ENCODE data around the gene SP2. TPM values are rescaled to one million over a fixed set of nuclear protein-coding genes. Genes with fewer than 3 reads are reported as not detected.

The SP2 gene
- total and polyA plus RNA-seq, 2 of the 8 experiments (the other 6 are each of a cell fraction or from before 2014, with no cell fraction given), result 5.6 to 13.8 TPM

DNA sequence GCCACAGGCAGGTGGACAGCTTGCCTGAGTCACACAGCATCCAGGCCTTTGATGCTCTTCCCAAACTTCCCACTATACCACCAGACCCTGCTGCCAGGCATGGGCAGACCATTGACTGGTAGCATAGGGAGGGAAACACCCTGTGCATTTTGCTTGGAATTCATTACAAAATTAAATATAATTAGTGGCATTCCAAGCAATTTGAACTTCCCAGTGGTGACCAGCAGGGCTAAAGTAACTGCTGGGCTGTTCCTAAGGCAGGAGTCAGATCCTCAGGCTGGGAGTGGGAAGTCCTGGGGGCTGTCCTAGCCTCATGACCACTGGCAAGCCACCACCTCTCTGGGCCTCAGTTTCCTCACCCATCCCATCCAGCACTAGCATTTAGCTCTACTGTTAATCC lies 57.9 kb downstream of the SP2 start:
- H3K23ac ChIP-seq (ENCODE audit: insufficient read length), result no peak overlapping the region
- H2BK15ac ChIP-seq (ENCODE audit: low read length), result no peak overlapping the region
- H3K9me3 ChIP-seq (ENCODE audit: insufficient read depth in 2 of 2, low read depth in 1 of 2, low read length in 1 of 2), result no peaks in the 10 kb centered on the region
- no peaks in the 10 kb centered on the region for H3K79me1 ChIP-seq (ENCODE audit: low read depth, low read length)
- H3K9ac ChIP-seq (replicated peaks in 1 of 4; ENCODE audit: extremely low read depth in 1 of 4, low read depth in 3 of 4, low read length in 3 of 4), result no peak overlapping the region; a peak in 1 of 7 replicates
- POLR2A ChIA-PET (ENCODE audit: partially characterized antibody), result interaction anchor here (0.5 to 1.7 kb wide), 4 partner anchors 12 to 95 kb away, joined by 3 to 5 read pairs (median 3); partner anchors contain the start of genes NFE2L1 and PNPO
- no peaks in the 10 kb centered on the region for H3K79me2 ChIP-seq (ENCODE audit: control insufficient read depth in 1 of 2, insufficient read depth in 2 of 2, low read length in 2 of 2)
- no peak overlapping the region for H2AK5ac ChIP-seq (ENCODE audit: low read depth, low read length)
- no peak overlapping the region for H3K18ac ChIP-seq (ENCODE audit: extremely low read depth, low read length)
- no peak overlapping the region for H2AFZ ChIP-seq (ENCODE audit: low read length)
- DNase-seq (ENCODE audit: low read depth in 1 of 2, low spot score in 2 of 2) (no peak), FAIRE-seq (no peak)
- TF ChIP-seq, protein P1, sequence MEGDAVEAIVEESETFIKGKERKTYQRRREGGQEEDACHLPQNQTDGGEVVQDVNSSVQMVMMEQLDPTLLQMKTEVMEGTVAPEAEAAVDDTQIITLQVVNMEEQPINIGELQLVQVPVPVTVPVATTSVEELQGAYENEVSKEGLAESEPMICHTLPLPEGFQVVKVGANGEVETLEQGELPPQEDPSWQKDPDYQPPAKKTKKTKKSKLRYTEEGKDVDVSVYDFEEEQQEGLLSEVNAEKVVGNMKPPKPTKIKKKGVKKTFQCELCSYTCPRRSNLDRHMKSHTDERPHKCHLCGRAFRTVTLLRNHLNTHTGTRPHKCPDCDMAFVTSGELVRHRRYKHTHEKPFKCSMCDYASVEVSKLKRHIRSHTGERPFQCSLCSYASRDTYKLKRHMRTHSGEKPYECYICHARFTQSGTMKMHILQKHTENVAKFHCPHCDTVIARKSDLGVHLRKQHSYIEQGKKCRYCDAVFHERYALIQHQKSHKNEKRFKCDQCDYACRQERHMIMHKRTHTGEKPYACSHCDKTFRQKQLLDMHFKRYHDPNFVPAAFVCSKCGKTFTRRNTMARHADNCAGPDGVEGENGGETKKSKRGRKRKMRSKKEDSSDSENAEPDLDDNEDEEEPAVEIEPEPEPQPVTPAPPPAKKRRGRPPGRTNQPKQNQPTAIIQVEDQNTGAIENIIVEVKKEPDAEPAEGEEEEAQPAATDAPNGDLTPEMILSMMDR (IDR thresholded peaks at IDR 0.05; ENCODE audit: control extremely low read depth in 1 of 3, insufficient read depth in 1 of 3, low read depth in 1 of 3, low read length in 3 of 3), result 0 out of 4 replicates have a peak, but pooled peaks of 1 of the 3 experiments have one; percentile 2
- TF ChIP-seq CBX5 (IDR thresholded peaks at IDR 0.05; ENCODE audit: low read depth, low read length), result no peak
- H3K4me3 ChIP-seq (ENCODE audit: extremely low read depth in 1 of 4, insufficient read depth in 2 of 4, low read depth in 3 of 4, low read length in 4 of 4), result no peak overlapping the region
- H2BK5ac ChIP-seq (ENCODE audit: low read depth, low read length), result no peak overlapping the region
- peaks cover 4 to 26% (median 19%) of the 10 kb centered on the region in 4 experiments for H3K4me1 ChIP-seq (replicated peaks in 1 of 4; ENCODE audit: control insufficient read depth in 3 of 4, insufficient read depth in 4 of 4, low read length in 3 of 4)
- no peak overlapping the region for H3K56ac ChIP-seq (replicated peaks; ENCODE audit: insufficient read length, low read depth, low read length)
- H3K36me3 ChIP-seq (ENCODE audit: control insufficient read depth in 2 of 4, insufficient read depth in 4 of 4, low read length in 3 of 4), result no peaks in the 10 kb centered on the region
- no peak overlapping the region for H4K5ac ChIP-seq (ENCODE audit: insufficient read length, low read depth, low read length)
- H3K14ac ChIP-seq (ENCODE audit: insufficient read length), result no peak overlapping the region
- H4K8ac ChIP-seq (ENCODE audit: extremely low read depth, insufficient read depth, low read length), result no peak overlapping the region
- CTCF ChIA-PET (ENCODE audit: partially characterized antibody), result interaction anchor here (0.9 to 40.5 kb wide), 8 partner anchors 5 to 118 kb away, joined by 3 to 1010 read pairs (median 124); partner anchors contain the start of genes CDK5RAP3, PNPO, PRR15L and SCRN2
- no peak overlapping the region for H2BK120ac ChIP-seq (replicated peaks; ENCODE audit: low read depth, low read length)
- no peaks in the 10 kb centered on the region; the same call in 1 of the 2 replicates for H3K23me2 ChIP-seq (ENCODE audit: low read depth, low read length)
- peaks cover 0 to 6% (median 0%) of the 10 kb centered on the region in 4 experiments; a peak in 1 of 7 replicates for H3K27me3 ChIP-seq (replicated peaks in 1 of 4; ENCODE audit: control insufficient read depth in 3 of 4, extremely low read depth in 1 of 4, insufficient read depth in 3 of 4, low read length in 3 of 4)
- no peak overlapping the region for H3K27ac ChIP-seq (ENCODE audit: low read depth, low read length)
- no peak overlapping the region for H3K4ac ChIP-seq (replicated peaks; ENCODE audit: insufficient read length, low read depth, low read length)
- no peak overlapping the region for H2BK20ac ChIP-seq (ENCODE audit: low read length)
- H2BK12ac ChIP-seq (ENCODE audit: low read depth, low read length), result no peak overlapping the region
- H3K4me2 ChIP-seq (ENCODE audit: insufficient read depth in 1 of 2, low read depth in 2 of 2, low read length in 2 of 2), result no peak overlapping the region
- no peak overlapping the region for H4K91ac ChIP-seq (replicated peaks; ENCODE audit: insufficient read length, low read length)
- H4K20me1 ChIP-seq (replicated peaks in 1 of 2; ENCODE audit: control insufficient read depth in 1 of 2, insufficient read depth in 2 of 2, low read length in 2 of 2), result no peaks in the 10 kb centered on the region
